NB4 (cell line): Measurements from ENCODE around the gene ACOXL.

Experiments
- DNase-seq: peaks from one replicate; pipeline ENCODE4 v3.0.0; 2010; ENCODE audit warnings: low read depth
- H3K4me3 ChIP-seq: one replicate; pipeline ENCODE4 v1.5.1; 2011; ENCODE audit warnings: mild to moderate bottlenecking, low read depth, low read length, moderate library complexity
- MYC ChIP-seq: IDR thresholded peaks from 2 replicates; pipeline ENCODE4 v1.6.1; 2011; ENCODE audit warnings: low read depth, low read length
- POLR2A ChIP-seq: IDR thresholded peaks from 2 replicates; pipeline ENCODE4 v1.6.1; 2011; ENCODE audit warnings: mild to moderate bottlenecking; ENCODE audit not compliant: insufficient read length; ENCODE audit errors: extremely low read depth
- TF ChIP-seq, protein P1 (sequence below): IDR thresholded peaks from one replicate; pipeline ENCODE4 v1.5.1; 2012; ENCODE audit warnings: low read depth, low read length
- TF ChIP-seq, protein P2 (sequence below): IDR thresholded peaks from 2 replicates; pipeline ENCODE4 v1.6.1; 2011; ENCODE audit warnings: low read depth, low read length

Gene ACOXL

GRCh38 chr2:110827511-110827910 is 95.1 kb downstream of the ACOXL start:
- H3K4me3 ChIP-seq, result no peak overlapping the region
- DNase-seq, result no peak

DNA sequence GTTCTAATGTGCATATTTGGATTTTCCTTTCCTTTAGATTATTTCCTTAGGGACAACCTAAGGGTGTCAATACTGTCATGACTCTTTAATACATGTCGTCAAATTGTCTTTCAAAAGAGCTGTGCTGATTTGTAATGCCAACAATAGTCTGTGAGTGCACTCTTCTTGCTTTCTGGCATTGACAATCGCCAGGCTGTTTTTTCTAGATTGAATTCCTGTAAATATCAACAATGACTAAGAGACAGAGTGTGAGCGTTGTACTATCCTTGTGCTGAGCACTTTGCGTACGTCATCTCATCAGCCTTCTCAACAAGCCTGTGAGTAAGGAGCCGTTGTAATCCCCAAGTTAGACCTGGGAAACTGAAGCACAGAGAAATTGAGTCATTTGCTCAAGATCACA is 96.0 kb downstream of the ACOXL start:
- DNase-seq, result no peak
- TF ChIP-seq, protein P1, sequence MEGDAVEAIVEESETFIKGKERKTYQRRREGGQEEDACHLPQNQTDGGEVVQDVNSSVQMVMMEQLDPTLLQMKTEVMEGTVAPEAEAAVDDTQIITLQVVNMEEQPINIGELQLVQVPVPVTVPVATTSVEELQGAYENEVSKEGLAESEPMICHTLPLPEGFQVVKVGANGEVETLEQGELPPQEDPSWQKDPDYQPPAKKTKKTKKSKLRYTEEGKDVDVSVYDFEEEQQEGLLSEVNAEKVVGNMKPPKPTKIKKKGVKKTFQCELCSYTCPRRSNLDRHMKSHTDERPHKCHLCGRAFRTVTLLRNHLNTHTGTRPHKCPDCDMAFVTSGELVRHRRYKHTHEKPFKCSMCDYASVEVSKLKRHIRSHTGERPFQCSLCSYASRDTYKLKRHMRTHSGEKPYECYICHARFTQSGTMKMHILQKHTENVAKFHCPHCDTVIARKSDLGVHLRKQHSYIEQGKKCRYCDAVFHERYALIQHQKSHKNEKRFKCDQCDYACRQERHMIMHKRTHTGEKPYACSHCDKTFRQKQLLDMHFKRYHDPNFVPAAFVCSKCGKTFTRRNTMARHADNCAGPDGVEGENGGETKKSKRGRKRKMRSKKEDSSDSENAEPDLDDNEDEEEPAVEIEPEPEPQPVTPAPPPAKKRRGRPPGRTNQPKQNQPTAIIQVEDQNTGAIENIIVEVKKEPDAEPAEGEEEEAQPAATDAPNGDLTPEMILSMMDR, result no peak
- TF ChIP-seq, protein P2, sequence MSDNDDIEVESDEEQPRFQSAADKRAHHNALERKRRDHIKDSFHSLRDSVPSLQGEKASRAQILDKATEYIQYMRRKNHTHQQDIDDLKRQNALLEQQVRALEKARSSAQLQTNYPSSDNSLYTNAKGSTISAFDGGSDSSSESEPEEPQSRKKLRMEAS, result no peak
- TF ChIP-seq MYC, result no peak
- TF ChIP-seq POLR2A, result no peak

More at GRCh38 chr2:110827511-110827910, 95.1 kb downstream of the ACOXL start:
- TF ChIP-seq, protein P2, result no peak
- TF ChIP-seq POLR2A (no peak), MYC (no peak)
- TF ChIP-seq, protein P1, result no peak

DNA sequence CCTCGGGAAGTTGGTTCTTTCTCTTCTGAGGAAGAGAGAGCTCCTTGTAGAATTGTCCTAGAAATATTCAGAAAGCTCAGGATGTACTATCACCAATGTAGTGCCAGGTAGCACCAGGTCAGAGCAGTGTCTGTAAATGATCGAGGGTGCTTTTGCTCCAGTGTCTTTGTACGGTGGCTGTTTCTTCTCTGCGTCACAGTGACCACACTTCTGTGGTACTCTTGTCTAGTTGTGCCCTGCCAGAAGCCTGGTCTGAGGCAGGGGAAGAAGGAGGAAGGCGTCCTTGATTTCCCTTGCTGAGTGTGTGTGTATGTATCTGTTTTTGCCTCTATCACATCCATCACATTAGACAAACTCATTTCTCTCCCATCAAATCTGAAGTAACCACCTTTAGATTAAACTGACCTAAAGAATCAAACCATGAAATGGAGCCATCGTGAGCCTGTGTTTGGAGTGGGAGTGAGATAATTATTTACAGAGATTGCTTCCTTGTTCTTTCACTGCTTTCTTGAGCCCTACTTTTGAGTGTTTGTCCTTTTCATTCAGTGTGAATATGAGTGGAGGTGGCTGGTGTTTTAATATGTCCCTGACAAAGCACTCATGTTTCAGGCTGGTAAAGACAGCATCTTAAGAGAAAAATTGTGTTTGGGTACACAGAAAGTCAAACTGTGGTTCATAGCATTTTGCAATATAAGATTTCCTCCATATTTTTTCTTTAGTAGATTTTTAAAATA is 97.2 kb downstream of the ACOXL start:
- TF ChIP-seq, protein P2, result no peak
- TF ChIP-seq POLR2A (no peak), MYC (no peak)
- TF ChIP-seq, protein P1, result no peak
- H3K4me3 ChIP-seq, result no peak overlapping the region
- DNase-seq, result no peak

More for the DNA sequence above, 96.0 kb downstream of the ACOXL start:
- no peak overlapping the region for H3K4me3 ChIP-seq

- H3K4me3 ChIP-seq, result no peak overlapping the region
- DNase-seq, result no peak
Measured at GRCh38 chr2:110832740-110833139, 100.4 kb downstream of the ACOXL start.

GRCh38 chr2:110834134-110834827 is 101.9 kb downstream of the ACOXL start:
- no peak overlapping the region for H3K4me3 ChIP-seq
- DNase-seq, result no peak
- no peak for TF ChIP-seq POLR2A
- TF ChIP-seq, protein P2, result no peak
- no peak for TF ChIP-seq MYC
- TF ChIP-seq, protein P1, result no peak

More at GRCh38 chr2:110832740-110833139, 100.4 kb downstream of the ACOXL start:
- TF ChIP-seq, protein P1, result no peak
- TF ChIP-seq, protein P2, result no peak
- TF ChIP-seq POLR2A, result no peak
- TF ChIP-seq MYC, result no peak
